Endothelial cell of umbilical vein (primary cell): Measurements from ENCODE around the gene GPR78. TPM values are rescaled to one million over a fixed set of nuclear protein-coding genes. Genes with fewer than 3 reads are reported as not detected.

Experiments used
- BruUV-seq: library from RNA; stranded (reverse); fragments of 400-500 nt; replicated peaks from 2 replicates; lab custom pipeline; 2021; lab: Mats Ljungman, UMichigan
- CTCF ChIA-PET: fragments of 300-600, 350-600 bp; sonication (Branson Sonifier 250); formaldehyde crosslinking; loops from one replicate; lab custom pipeline; 2021; ENCODE audit warnings: antibody characterized with exemption, inconsistent platforms; lab: Charles Lee
- POLR2A ChIA-PET: fragments of 300-600, 350-600 bp; sonication (Branson Sonifier 250); formaldehyde crosslinking; loops from one replicate; lab custom pipeline; 2021; ENCODE audit warnings: antibody characterized with exemption, inconsistent platforms; lab: Charles Lee
- DNase-seq: peaks from one replicate; pipeline ENCODE4 v3.0.0-alpha.2; 2011; ENCODE audit warnings: low read depth, low spot score
- FAIRE-seq: peaks from 2 replicates; lab custom pipeline; 2011; peaks lifted over from hg19 to GRCh38; lab: Jason Lieb, UNC
- H2AFZ ChIP-seq: 2 replicates; pipeline ENCODE4 v1.6.0; 2012; ENCODE audit warnings: low read depth, low read length, control low read depth, inconsistent platforms
- H3K27ac ChIP-seq: 2 replicates; pipeline ENCODE4 v1.5.1; 2011; ENCODE audit warnings: low read depth, mild to moderate bottlenecking, control low read depth, low read length, moderate library complexity; ENCODE audit not compliant: insufficient read depth
- H3K27me3 ChIP-seq, 2 experiments: 2 replicates each; pipeline versions ENCODE4 v1.6.0 to v1.6.1; 2011; ENCODE audit warnings: low read length in 2 of 2, mixed read lengths in 1 of 2; ENCODE audit not compliant: control insufficient read depth in 2 of 2, insufficient read depth in 2 of 2
- H3K36me3 ChIP-seq, 2 experiments: 2 replicates in 1 of 2; 3 replicates in 1 of 2; pipeline ENCODE4 v1.5.1; 2011; ENCODE audit warnings: low read length in 2 of 2, mild to moderate bottlenecking in 1 of 2, moderate library complexity in 1 of 2; ENCODE audit not compliant: control insufficient read depth in 2 of 2, insufficient read depth in 2 of 2; ENCODE audit errors: extremely low read depth in 1 of 2
- H3K4me1 ChIP-seq: 3 replicates; pipeline ENCODE4 v1.5.1; 2011; ENCODE audit warnings: mild to moderate bottlenecking, low read length; ENCODE audit not compliant: control insufficient read depth, insufficient read depth; ENCODE audit errors: extremely low read depth
- H3K4me2 ChIP-seq: 2 replicates; pipeline ENCODE4 v1.6.1; 2011; ENCODE audit warnings: low read length, control low read depth, mixed read lengths; ENCODE audit not compliant: insufficient read depth
- H3K4me3 ChIP-seq, 3 experiments: fragments of 200-600 bp in 1 of 3; sonication (generic), shearing (Covaris generic) in 1 of 3; replicated peaks in 1 of 3; 2 replicates each; pipeline ENCODE4 v1.5.1; 2011 to 2016; ENCODE audit warnings: control low read depth in 3 of 3, low read length in 3 of 3, mild to moderate bottlenecking in 2 of 3, inconsistent platforms in 1 of 3, low read depth in 1 of 3, moderate library complexity in 1 of 3; ENCODE audit not compliant: insufficient read depth in 1 of 3
- H3K79me2 ChIP-seq: 2 replicates; pipeline ENCODE4 v1.6.0; 2012; ENCODE audit warnings: low read length, inconsistent platforms; ENCODE audit not compliant: control insufficient read depth, insufficient read depth
- H3K9ac ChIP-seq: replicated peaks from 2 replicates; pipeline ENCODE3; 2011; ENCODE audit warnings: low read length, control low read depth; ENCODE audit not compliant: insufficient read depth; ENCODE audit errors: extremely low read depth
- H3K9me1 ChIP-seq: replicated peaks from 3 replicates; pipeline ENCODE4 v1.6.0; 2011; ENCODE audit warnings: mild to moderate bottlenecking, low read length; ENCODE audit not compliant: control insufficient read depth, insufficient read depth; ENCODE audit errors: extremely low read depth
- H3K9me3 ChIP-seq: replicated peaks from 2 replicates; pipeline ENCODE4 v1.5.1; 2012; ENCODE audit warnings: low read length, inconsistent platforms; ENCODE audit not compliant: control insufficient read depth, insufficient read depth
- H4K20me1 ChIP-seq: replicated peaks from 2 replicates; pipeline ENCODE3; 2011; ENCODE audit warnings: mild to moderate bottlenecking, low read length; ENCODE audit not compliant: control insufficient read depth, insufficient read depth; ENCODE audit errors: extremely low read depth
- EZH2 ChIP-seq: IDR thresholded peaks from 2 replicates; pipeline ENCODE4 v1.6.1; 2012; ENCODE audit warnings: borderline replicate concordance, low read depth, mild to moderate bottlenecking, moderate library complexity, low read length, inconsistent platforms; ENCODE audit not compliant: severe bottlenecking
- FOS ChIP-seq: IDR thresholded peaks from 2 replicates; pipeline ENCODE4 v1.6.1; 2011; ENCODE audit warnings: mild to moderate bottlenecking, low read length, moderate library complexity, borderline replicate concordance; ENCODE audit not compliant: insufficient read depth
- GATA2 ChIP-seq: IDR thresholded peaks from 2 replicates; pipeline ENCODE4 v1.7.0; 2011; ENCODE audit warnings: low read depth, mild to moderate bottlenecking, moderate library complexity, mixed read lengths, low read length; ENCODE audit not compliant: insufficient read length, insufficient read depth
- JUN ChIP-seq: IDR thresholded peaks from 2 replicates; pipeline ENCODE4 v1.6.1; 2011; ENCODE audit warnings: borderline replicate concordance, low read depth; ENCODE audit not compliant: insufficient read length, insufficient read depth
- MYC ChIP-seq: IDR thresholded peaks from one replicate; pipeline ENCODE4 v1.6.1; 2011; ENCODE audit warnings: mild to moderate bottlenecking, low read depth, low read length
- POLR2A ChIP-seq: IDR thresholded peaks from 2 replicates; pipeline ENCODE4 v1.6.1; 2012; ENCODE audit warnings: low read depth, mild to moderate bottlenecking, control low read depth, low read length
- POLR2AphosphoS5 ChIP-seq: IDR thresholded peaks from 2 replicates; pipeline ENCODE4 v1.6.1; 2012; ENCODE audit warnings: low read depth, mild to moderate bottlenecking, control low read depth, low read length, moderate library complexity; ENCODE audit not compliant: insufficient read depth
- dilution Hi-C: fragments of 300-500 bp; cut with MboI; formaldehyde crosslinking; loops from one replicate; pipeline ENCODE4 v1.15.0; 2019; ENCODE audit warnings: low sequenced_read_pairs; ENCODE audit not compliant: extremely low pct_ligation_motif_present
- intact Hi-C: fragments of 100-400 bp; cut with micrococcal nuclease; formaldehyde crosslinking; loops from one replicate; pipeline ENCODE4 v1.10.0; 2022
- polyA plus RNA-seq, 4 experiments: library from polyadenylated mRNA; depleted of rRNA in 3 of 4; stranded (reverse) in 3 of 4; unstranded in 1 of 4; fragments of >200 nt; gene quantifications; 2 replicates each; pipeline versions ENCODE4 v1.2.1 to v1.2.3, GENCODE V29; 2011 to 2012; ENCODE audit warnings: missing spikeins in 1 of 4
- total RNA-seq: library from RNA; stranded (reverse); gene quantifications from 2 replicates; pipeline ENCODE4 v1.2.3, GENCODE V29; 2021
- TF ChIP-seq, protein P1 (sequence below), 2 donors: IDR thresholded peaks; 1 replicate in 1 of 2; 2 replicates in 1 of 2; pipeline ENCODE4 v1.5.1; 2011; ENCODE audit warnings: low read length in 2 of 2, mild to moderate bottlenecking in 2 of 2, moderate library complexity in 2 of 2, control low read depth in 1 of 2, inconsistent platforms in 1 of 2, low read depth in 1 of 2; ENCODE audit not compliant: insufficient read depth in 1 of 2; ENCODE audit errors: extremely low read depth in 1 of 2
- TF ChIP-seq, protein P2 (sequence below): IDR thresholded peaks from 2 replicates; pipeline ENCODE4 v1.6.1; 2011; ENCODE audit not compliant: insufficient read depth, insufficient read length

GPR78 gene
- total and polyA plus RNA-seq, 2 donors (not counting 3 experiments of a cell fraction or from before 2014, with no cell fraction given) = not detected

DNA sequence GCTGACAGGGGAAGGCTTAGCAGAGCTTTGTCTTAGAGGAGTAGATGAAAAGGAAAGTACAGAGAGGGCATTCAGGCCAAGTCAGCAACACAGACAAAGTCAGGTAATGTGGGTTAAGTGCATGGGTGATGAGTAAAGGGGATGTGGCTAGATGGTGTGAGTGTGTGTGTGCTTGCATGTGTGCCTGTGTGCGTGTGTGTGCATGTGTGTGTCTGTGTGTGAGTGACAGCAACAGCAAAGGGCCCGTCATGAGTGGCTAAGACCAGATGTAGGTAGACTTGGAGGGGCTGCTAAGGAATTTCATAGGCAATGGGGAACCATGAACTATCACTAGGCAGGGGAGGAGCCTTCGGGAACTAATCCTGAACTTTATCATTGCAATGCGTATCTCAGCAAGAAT, 2.2 kb upstream of the GPR78 start:
- DNase-seq (no peak), FAIRE-seq (no peak)
- Histone ChIP-seq H3K27me3 (no peaks in the 10 kb centered on the region), H3K79me2 (no peaks in the 10 kb centered on the region), H3K27ac (no peak overlapping the region), H3K36me3 (no peaks in the 10 kb centered on the region), H3K9ac (no peak overlapping the region), H2AFZ (no peak overlapping the region), H3K9me1 (no peaks in the 10 kb centered on the region), H3K4me3 (no peak overlapping the region), H3K4me2 (no peak overlapping the region), H3K4me1 (no peaks in the 10 kb centered on the region), H3K9me3 (no peaks in the 10 kb centered on the region), H4K20me1 (no peaks in the 10 kb centered on the region)
- ChIA-PET POLR2A (no interaction called here), CTCF (interaction anchor here (1.5 kb wide), 1 partner anchor 14 kb away, joined by 4 read pairs; no protein-coding TSS in a partner anchor)
- no TSS peak for BruUV-seq
- dilution Hi-C loops (no loop called here), intact Hi-C loops (no loop called here)
- TF ChIP-seq POLR2AphosphoS5 = no peak
- no peak for TF ChIP-seq EZH2
- TF ChIP-seq MYC = no peak
- no peak for TF ChIP-seq FOS
- no peak for TF ChIP-seq JUN
- TF ChIP-seq, protein P1, sequence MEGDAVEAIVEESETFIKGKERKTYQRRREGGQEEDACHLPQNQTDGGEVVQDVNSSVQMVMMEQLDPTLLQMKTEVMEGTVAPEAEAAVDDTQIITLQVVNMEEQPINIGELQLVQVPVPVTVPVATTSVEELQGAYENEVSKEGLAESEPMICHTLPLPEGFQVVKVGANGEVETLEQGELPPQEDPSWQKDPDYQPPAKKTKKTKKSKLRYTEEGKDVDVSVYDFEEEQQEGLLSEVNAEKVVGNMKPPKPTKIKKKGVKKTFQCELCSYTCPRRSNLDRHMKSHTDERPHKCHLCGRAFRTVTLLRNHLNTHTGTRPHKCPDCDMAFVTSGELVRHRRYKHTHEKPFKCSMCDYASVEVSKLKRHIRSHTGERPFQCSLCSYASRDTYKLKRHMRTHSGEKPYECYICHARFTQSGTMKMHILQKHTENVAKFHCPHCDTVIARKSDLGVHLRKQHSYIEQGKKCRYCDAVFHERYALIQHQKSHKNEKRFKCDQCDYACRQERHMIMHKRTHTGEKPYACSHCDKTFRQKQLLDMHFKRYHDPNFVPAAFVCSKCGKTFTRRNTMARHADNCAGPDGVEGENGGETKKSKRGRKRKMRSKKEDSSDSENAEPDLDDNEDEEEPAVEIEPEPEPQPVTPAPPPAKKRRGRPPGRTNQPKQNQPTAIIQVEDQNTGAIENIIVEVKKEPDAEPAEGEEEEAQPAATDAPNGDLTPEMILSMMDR (IDR thresholded peaks at IDR 0.05; ENCODE audit: extremely low read depth in 1 of 2, insufficient read depth in 1 of 2, low read depth in 1 of 2, low read length in 2 of 2) = no peak

DNA sequence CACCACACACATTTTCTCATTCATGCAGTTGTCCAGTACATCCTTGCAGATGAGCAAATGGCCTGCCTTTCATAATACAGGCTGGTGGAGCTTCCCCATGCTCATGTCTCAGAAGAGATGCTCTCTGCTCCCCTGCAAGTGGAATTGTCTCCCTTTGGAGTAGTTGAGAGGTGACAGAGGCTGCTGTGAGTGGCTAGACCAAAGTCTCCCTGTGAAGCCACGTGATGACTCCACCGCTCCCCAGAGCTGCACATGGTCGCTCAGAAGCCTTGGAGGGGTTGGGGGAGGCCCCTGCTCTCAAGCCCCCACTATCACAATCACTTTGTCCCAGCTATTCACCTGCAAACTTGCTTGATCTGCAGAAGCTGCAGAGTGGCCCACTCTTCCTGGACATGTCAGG, 1.5 kb upstream of the GPR78 start:
- ChIA-PET POLR2A (no interaction called here), CTCF (no interaction called here)
- Histone ChIP-seq H4K20me1 (no peaks in the 10 kb centered on the region), H3K4me3 (no peak overlapping the region), H3K27me3 (no peaks in the 10 kb centered on the region), H3K27ac (no peak overlapping the region), H2AFZ (no peak overlapping the region), H3K9me1 (no peaks in the 10 kb centered on the region), H3K4me2 (no peak overlapping the region), H3K36me3 (no peaks in the 10 kb centered on the region), H3K9ac (no peak overlapping the region), H3K79me2 (no peaks in the 10 kb centered on the region), H3K9me3 (no peaks in the 10 kb centered on the region), H3K4me1 (no peaks in the 10 kb centered on the region)
- no peak for FAIRE-seq
- intact Hi-C loops (no loop called here), dilution Hi-C loops (no loop called here)
- no peak for DNase-seq
- TF ChIP-seq POLR2A = no peak
- TF ChIP-seq, protein P2, sequence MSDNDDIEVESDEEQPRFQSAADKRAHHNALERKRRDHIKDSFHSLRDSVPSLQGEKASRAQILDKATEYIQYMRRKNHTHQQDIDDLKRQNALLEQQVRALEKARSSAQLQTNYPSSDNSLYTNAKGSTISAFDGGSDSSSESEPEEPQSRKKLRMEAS = no peak
- TF ChIP-seq GATA2 = no peak
- no peak for TF ChIP-seq JUN
- TF ChIP-seq POLR2AphosphoS5 = no peak
- TF ChIP-seq MYC = no peak
- BruUV-seq = no TSS peak
